Measurements from ENCODE around the gene MRPL20. TPM values are rescaled to one million over a fixed set of nuclear protein-coding genes. Genes with fewer than 3 reads are reported as not detected.
A peak's percentile ranks its signal among the peaks of the same experiment; 100 is the strongest.
"Not testable (repeated sequence)": the region's sequence is repeated elsewhere in the genome, so short reads cannot be mapped to it uniquely, and the experiment has no call there.

Gene MRPL20
- total RNA-seq (100 to 1,000 TPM in 1 of 2 donors, 10 to 100 TPM in 1; 60.1 to 115 TPM), polyA plus RNA-seq (100 to 1,000 TPM; 129 to 181 TPM)
- long read RNA-seq, donor 1, transcript MRPL20-201 (4 exons, 721 nt): major isoform, 51 of 70 reads
- long read RNA-seq, donor 1, partial matches to known transcripts: 18 of 70 reads
- long read RNA-seq, donor 1, other reads (novel, unspliced or antisense): 0 of 70 reads
- long read RNA-seq, donor 2, transcript MRPL20-201 (4 exons, 721 nt): major isoform, 48 of 48 reads
- long read RNA-seq, donor 2, partial matches to known transcripts: 0 of 48 reads
- long read RNA-seq, donor 2, other reads (novel, unspliced or antisense): 0 of 48 reads
- long read RNA-seq, donor 3, transcript MRPL20-201 (4 exons, 721 nt): major isoform, 46 of 64 reads
- long read RNA-seq, donor 3, partial matches to known transcripts: 17 of 64 reads
- long read RNA-seq, donor 3, other reads (novel, unspliced or antisense): 0 of 64 reads
- long read RNA-seq, donor 4, transcript MRPL20-201 (4 exons, 721 nt): major isoform, 37 of 43 reads
- long read RNA-seq, donor 4, partial matches to known transcripts: 5 of 43 reads
- long read RNA-seq, donor 4, other reads (novel, unspliced or antisense): 0 of 43 reads
- long read RNA-seq, donor 5, transcript MRPL20-201 (4 exons, 721 nt): major isoform, 103 of 116 reads
- long read RNA-seq, donor 5, partial matches to known transcripts: 7 of 116 reads
- long read RNA-seq, donor 5, other reads (novel, unspliced or antisense): 5 of 116 reads

GRCh38 chr1:1406821-1407635 is at the start of gene MRPL20:
Gene MRPL20, minus strand, starts transcription at chr1:1407293. Its CDS starts 76 bp downstream, at chr1:1407217.
- 0 to 1% methylated on average over 88 to 98 of the region's 98 CpGs for WGBS, 2 donors
- DNase-seq: peak; percentile 93 to 96 (median 93)
- no peak for TF ChIP-seq CTCF (IDR thresholded peaks at IDR 0.05; ENCODE audit: control extremely low read depth, extremely low read depth)

GRCh38 chr1:1456683-1457255 is 49.7 kb upstream of the MRPL20 start:
- WGBS, 2 donors: 87 to 89% methylated on average over 16 to 18 of the region's 22 CpGs
- H3K9me3 ChIP-seq (ENCODE audit: control insufficient read depth in 4 of 4, insufficient read depth in 3 of 4, low read length in 3 of 4); H3K9ac ChIP-seq (ENCODE audit: insufficient read depth in 1 of 2, low read length in 2 of 2); H3K27me3 ChIP-seq (ENCODE audit: control insufficient read depth in 3 of 3, insufficient read depth in 3 of 3, low read length in 2 of 3); ATAC-seq (ENCODE audit: insufficient read depth, low FRiP score); H3K27ac ChIP-seq (ENCODE audit: low read depth in 1 of 2, low read length in 1 of 2); DNase-seq; H3K36me3 ChIP-seq (ENCODE audit: control insufficient read depth in 4 of 4, insufficient read depth in 4 of 4, low read length in 4 of 4); H3K4me1 ChIP-seq (ENCODE audit: control insufficient read depth in 5 of 5, insufficient read depth in 5 of 5, low read length in 5 of 5); H3K4me3 ChIP-seq: not testable (repeated sequence)

More at GRCh38 chr1:1406821-1407635, at the start of gene MRPL20:
- Histone ChIP-seq H3K9me3 (ENCODE audit: control insufficient read depth in 4 of 4, insufficient read depth in 3 of 4, low read length in 3 of 4) (no peaks in the 10 kb centered on the region), H3K27ac (ENCODE audit: low read depth in 1 of 2, low read length in 1 of 2) (peak within 1 kb of the TSS; percentile 85 to 96), H3K9ac (ENCODE audit: insufficient read depth in 1 of 2, low read length in 2 of 2) (peak within 1 kb of the TSS; percentile 26 to 55), H3K4me3 (peak within 1 kb of the TSS; percentile 99), H3K4me1 (ENCODE audit: control insufficient read depth in 5 of 5, insufficient read depth in 5 of 5, low read length in 5 of 5) (peaks cover 6 to 20% (median 14%) of the 10 kb centered on the region in 5 donors), H3K27me3 (ENCODE audit: control insufficient read depth in 3 of 3, insufficient read depth in 3 of 3, low read length in 2 of 3) (no peaks in the 10 kb centered on the region), H3K36me3 (ENCODE audit: control insufficient read depth in 4 of 4, insufficient read depth in 4 of 4, low read length in 4 of 4) (peaks cover 6 to 23% (median 16%) of the 10 kb centered on the region in 4 donors)
- ATAC-seq (ENCODE audit: insufficient read depth, low FRiP score): peak; percentile 98

GRCh38 chr1:1455934-1456333 is 48.8 kb upstream of the MRPL20 start:
- H3K36me3 ChIP-seq (ENCODE audit: control insufficient read depth in 4 of 4, insufficient read depth in 4 of 4, low read length in 4 of 4); H3K4me1 ChIP-seq (ENCODE audit: control insufficient read depth in 5 of 5, insufficient read depth in 5 of 5, low read length in 5 of 5); H3K27ac ChIP-seq (ENCODE audit: low read depth in 1 of 2, low read length in 1 of 2); H3K9me3 ChIP-seq (ENCODE audit: control insufficient read depth in 4 of 4, insufficient read depth in 3 of 4, low read length in 3 of 4); DNase-seq; ATAC-seq (ENCODE audit: insufficient read depth, low FRiP score); H3K4me3 ChIP-seq; H3K9ac ChIP-seq (ENCODE audit: insufficient read depth in 1 of 2, low read length in 2 of 2); H3K27me3 ChIP-seq (ENCODE audit: control insufficient read depth in 3 of 3, insufficient read depth in 3 of 3, low read length in 2 of 3): not testable (repeated sequence)
- WGBS, 2 donors: 62 to 88% methylated on average over 1 to 4 of the region's 15 CpGs

- Histone ChIP-seq H3K36me3 (ENCODE audit: control insufficient read depth in 4 of 4, insufficient read depth in 4 of 4, low read length in 4 of 4) (no peaks in the 10 kb centered on the region), H3K27ac (ENCODE audit: low read depth in 1 of 2, low read length in 1 of 2) (no peak overlapping the region), H3K9ac (ENCODE audit: insufficient read depth in 1 of 2, low read length in 2 of 2) (no peak overlapping the region), H3K9me3 (ENCODE audit: control insufficient read depth in 4 of 4, insufficient read depth in 3 of 4, low read length in 3 of 4) (no peaks in the 10 kb centered on the region), H3K4me3 (no peak overlapping the region), H3K4me1 (ENCODE audit: control insufficient read depth in 5 of 5, insufficient read depth in 5 of 5, low read length in 5 of 5) (peaks cover 0 to 2% (median 0%) of the 10 kb centered on the region in 5 donors), H3K27me3 (ENCODE audit: control insufficient read depth in 3 of 3, insufficient read depth in 3 of 3, low read length in 2 of 3) (no peaks in the 10 kb centered on the region)
- 85 to 87% methylated on average over 28 to 30 of the region's 30 CpGs for WGBS, 2 donors
- TF ChIP-seq CTCF (IDR thresholded peaks at IDR 0.05; ENCODE audit: control extremely low read depth, extremely low read depth): no peak
- no peak for ATAC-seq (ENCODE audit: insufficient read depth, low FRiP score)
- DNase-seq: no peak
These were observed 48.3 kb upstream of the MRPL20 start for GRCh38 chr1:1455366-1455884.

GRCh38 chr1:1454286-1455056 is 47.4 kb upstream of the MRPL20 start:
- H3K9me3 ChIP-seq (ENCODE audit: control insufficient read depth in 4 of 4, insufficient read depth in 3 of 4, low read length in 3 of 4); H3K9ac ChIP-seq (ENCODE audit: insufficient read depth in 1 of 2, low read length in 2 of 2); H3K27me3 ChIP-seq (ENCODE audit: control insufficient read depth in 3 of 3, insufficient read depth in 3 of 3, low read length in 2 of 3); ATAC-seq (ENCODE audit: insufficient read depth, low FRiP score); DNase-seq; H3K36me3 ChIP-seq (ENCODE audit: control insufficient read depth in 4 of 4, insufficient read depth in 4 of 4, low read length in 4 of 4); H3K4me1 ChIP-seq (ENCODE audit: control insufficient read depth in 5 of 5, insufficient read depth in 5 of 5, low read length in 5 of 5); H3K4me3 ChIP-seq; H3K27ac ChIP-seq (ENCODE audit: low read depth in 1 of 2, low read length in 1 of 2): not testable (repeated sequence)
- 81 to 84% methylated on average over 35 to 36 of the region's 41 CpGs for WGBS, 2 donors

Data from lung (tissue), 16 donors.